ENCODE data around the gene ANKRD11.

- TF ChIP-seq, protein P1, sequence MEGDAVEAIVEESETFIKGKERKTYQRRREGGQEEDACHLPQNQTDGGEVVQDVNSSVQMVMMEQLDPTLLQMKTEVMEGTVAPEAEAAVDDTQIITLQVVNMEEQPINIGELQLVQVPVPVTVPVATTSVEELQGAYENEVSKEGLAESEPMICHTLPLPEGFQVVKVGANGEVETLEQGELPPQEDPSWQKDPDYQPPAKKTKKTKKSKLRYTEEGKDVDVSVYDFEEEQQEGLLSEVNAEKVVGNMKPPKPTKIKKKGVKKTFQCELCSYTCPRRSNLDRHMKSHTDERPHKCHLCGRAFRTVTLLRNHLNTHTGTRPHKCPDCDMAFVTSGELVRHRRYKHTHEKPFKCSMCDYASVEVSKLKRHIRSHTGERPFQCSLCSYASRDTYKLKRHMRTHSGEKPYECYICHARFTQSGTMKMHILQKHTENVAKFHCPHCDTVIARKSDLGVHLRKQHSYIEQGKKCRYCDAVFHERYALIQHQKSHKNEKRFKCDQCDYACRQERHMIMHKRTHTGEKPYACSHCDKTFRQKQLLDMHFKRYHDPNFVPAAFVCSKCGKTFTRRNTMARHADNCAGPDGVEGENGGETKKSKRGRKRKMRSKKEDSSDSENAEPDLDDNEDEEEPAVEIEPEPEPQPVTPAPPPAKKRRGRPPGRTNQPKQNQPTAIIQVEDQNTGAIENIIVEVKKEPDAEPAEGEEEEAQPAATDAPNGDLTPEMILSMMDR (IDR thresholded peaks at IDR 0.05): no peak
- TF ChIP-seq, protein P2, sequence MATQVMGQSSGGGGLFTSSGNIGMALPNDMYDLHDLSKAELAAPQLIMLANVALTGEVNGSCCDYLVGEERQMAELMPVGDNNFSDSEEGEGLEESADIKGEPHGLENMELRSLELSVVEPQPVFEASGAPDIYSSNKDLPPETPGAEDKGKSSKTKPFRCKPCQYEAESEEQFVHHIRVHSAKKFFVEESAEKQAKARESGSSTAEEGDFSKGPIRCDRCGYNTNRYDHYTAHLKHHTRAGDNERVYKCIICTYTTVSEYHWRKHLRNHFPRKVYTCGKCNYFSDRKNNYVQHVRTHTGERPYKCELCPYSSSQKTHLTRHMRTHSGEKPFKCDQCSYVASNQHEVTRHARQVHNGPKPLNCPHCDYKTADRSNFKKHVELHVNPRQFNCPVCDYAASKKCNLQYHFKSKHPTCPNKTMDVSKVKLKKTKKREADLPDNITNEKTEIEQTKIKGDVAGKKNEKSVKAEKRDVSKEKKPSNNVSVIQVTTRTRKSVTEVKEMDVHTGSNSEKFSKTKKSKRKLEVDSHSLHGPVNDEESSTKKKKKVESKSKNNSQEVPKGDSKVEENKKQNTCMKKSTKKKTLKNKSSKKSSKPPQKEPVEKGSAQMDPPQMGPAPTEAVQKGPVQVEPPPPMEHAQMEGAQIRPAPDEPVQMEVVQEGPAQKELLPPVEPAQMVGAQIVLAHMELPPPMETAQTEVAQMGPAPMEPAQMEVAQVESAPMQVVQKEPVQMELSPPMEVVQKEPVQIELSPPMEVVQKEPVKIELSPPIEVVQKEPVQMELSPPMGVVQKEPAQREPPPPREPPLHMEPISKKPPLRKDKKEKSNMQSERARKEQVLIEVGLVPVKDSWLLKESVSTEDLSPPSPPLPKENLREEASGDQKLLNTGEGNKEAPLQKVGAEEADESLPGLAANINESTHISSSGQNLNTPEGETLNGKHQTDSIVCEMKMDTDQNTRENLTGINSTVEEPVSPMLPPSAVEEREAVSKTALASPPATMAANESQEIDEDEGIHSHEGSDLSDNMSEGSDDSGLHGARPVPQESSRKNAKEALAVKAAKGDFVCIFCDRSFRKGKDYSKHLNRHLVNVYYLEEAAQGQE (IDR thresholded peaks at IDR 0.05; ENCODE audit: insufficient read depth in 1 of 2, low read depth in 2 of 2, low read length in 1 of 2): no peak
Measured at GRCh38 chr16:89522287-89522686, 31.9 kb upstream of the ANKRD11 start.

All from Panc1 (cell line).